Mononuclear cell (primary cell): ENCODE data around the gene RSL24D1. TPM values are rescaled to one million over a fixed set of nuclear protein-coding genes. Genes with fewer than 3 reads are reported as not detected.

Experiments
- H3K27me3 ChIP-seq: 2 replicates; pipeline ENCODE4 v1.6.0; 2011; ENCODE audit warnings: low read length, control low read depth; ENCODE audit not compliant: insufficient read depth
- H3K4me1 ChIP-seq: 2 replicates; pipeline ENCODE4 v1.5.1; 2011; ENCODE audit warnings: mild to moderate bottlenecking, low read length, control low read depth; ENCODE audit not compliant: insufficient read depth
- H3K4me3 ChIP-seq: 2 replicates; pipeline ENCODE4 v1.5.1; 2011; ENCODE audit warnings: mild to moderate bottlenecking, low read length, moderate library complexity
- H3K9me3 ChIP-seq: 2 replicates; pipeline ENCODE4 v1.5.1; 2011; ENCODE audit warnings: low read depth, mild to moderate bottlenecking, control low read depth, low read length
- total RNA-seq: library from RNA; depleted of rRNA; stranded (reverse); fragments of >200 nt; gene quantifications from one replicate; pipeline ENCODE4 v1.2.3, GENCODE V29; 2012

Gene RSL24D1
- total RNA-seq, 1 donor: 190 TPM

DNA sequence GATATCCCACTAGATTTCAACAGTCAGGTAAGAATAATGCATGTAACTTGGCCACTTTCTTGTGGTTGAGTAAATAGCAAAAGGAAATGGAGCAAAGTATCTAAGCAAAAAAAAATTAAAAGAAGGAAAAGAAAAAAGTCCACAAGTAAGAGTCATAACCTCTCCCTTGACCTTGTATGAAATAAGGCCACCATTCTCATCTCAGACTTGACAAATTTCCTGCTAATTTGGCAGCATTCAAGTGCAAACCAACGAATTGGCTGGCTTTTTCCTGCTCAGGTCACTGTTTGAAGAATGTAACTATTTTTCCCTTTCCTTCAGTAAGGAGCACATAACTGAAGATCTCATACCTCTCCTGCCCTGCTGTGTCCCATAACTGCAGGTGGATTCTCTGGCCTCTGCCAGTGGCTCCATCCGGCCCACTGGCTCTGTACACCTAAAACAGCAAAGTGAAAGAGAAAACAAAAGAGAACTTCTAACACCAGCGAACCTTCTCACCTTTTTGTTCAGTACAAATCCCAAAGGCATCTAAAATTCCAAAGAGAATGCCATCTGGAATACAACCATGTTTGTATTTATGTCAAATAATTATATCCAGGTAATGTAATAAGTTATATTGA is 33.4 kb upstream of the RSL24D1 start:
- Histone ChIP-seq H3K4me1 (peaks cover 3% of the 10 kb centered on the region), H3K4me3 (no peak overlapping the region), H3K9me3 (no peaks in the 10 kb centered on the region), H3K27me3 (no peaks in the 10 kb centered on the region)

DNA sequence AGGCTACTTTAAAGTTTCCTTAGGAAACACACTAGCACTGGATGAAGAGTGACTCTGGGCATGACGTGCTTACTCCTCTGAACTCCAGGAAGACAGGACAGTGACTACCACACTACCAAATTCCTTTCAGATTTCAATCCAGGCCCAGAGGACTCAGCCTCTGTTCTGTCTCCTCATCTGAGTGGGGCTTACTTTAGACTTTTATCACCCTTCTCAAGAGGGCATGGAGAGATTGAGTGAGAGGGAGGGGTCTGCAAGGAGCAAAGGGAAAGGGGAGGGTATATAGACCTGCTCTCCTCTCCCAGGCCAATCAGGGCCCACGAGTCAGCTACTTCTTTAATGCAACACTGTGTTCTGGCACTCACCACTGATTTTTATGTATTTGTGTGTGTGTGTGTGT is 29.4 kb upstream of the RSL24D1 start:
- no peaks in the 10 kb centered on the region for H3K9me3 ChIP-seq
- peaks cover 43% of the 10 kb centered on the region for H3K4me1 ChIP-seq
- no peak overlapping the region for H3K4me3 ChIP-seq
- H3K27me3 ChIP-seq: no peaks in the 10 kb centered on the region

DNA sequence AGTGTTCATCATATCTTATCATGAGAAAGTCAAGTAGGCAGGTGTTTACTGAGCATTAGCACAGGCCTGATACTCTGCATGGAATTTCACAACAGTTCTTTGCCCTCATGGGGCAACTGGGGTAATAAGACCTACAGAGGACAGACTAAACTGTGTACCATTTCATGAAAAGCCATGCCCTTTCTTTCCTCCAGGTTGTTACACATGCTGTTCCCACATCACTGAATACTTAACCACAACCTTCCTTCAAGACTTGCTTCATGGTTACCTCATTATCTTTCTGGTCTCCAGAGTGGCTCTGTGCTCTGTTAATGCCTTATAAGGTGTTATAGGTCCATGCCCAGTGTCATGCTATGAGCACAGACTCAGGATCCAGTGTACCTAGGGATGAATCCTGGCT is 28.2 kb upstream of the RSL24D1 start:
- Histone ChIP-seq H3K27me3 (no peaks in the 10 kb centered on the region), H3K9me3 (no peaks in the 10 kb centered on the region), H3K4me3 (no peak overlapping the region), H3K4me1 (peaks cover 56% of the 10 kb centered on the region)

DNA sequence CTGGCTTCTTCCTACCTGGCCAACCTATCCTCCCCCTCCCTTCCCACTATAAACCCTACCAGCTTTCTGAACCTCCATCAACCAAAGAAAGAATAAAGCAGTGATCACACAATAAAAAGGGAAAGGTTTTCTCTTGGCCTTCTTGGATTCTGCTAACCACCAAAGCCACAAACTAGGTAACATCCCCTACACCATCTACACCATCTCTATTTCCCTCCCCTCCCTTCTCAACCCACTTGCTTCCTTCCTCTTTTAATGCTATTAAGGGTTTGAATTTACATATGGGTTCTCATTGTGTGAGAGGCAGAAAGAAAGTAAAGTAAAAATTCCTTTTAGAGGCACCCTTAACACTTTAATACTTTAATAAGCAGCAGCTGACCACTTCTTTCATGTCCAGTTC is 25.8 kb upstream of the RSL24D1 start:
- H3K27me3 ChIP-seq: no peaks in the 10 kb centered on the region
- H3K9me3 ChIP-seq: no peaks in the 10 kb centered on the region
- no peak overlapping the region for H3K4me3 ChIP-seq
- peaks cover 79% of the 10 kb centered on the region for H3K4me1 ChIP-seq

DNA sequence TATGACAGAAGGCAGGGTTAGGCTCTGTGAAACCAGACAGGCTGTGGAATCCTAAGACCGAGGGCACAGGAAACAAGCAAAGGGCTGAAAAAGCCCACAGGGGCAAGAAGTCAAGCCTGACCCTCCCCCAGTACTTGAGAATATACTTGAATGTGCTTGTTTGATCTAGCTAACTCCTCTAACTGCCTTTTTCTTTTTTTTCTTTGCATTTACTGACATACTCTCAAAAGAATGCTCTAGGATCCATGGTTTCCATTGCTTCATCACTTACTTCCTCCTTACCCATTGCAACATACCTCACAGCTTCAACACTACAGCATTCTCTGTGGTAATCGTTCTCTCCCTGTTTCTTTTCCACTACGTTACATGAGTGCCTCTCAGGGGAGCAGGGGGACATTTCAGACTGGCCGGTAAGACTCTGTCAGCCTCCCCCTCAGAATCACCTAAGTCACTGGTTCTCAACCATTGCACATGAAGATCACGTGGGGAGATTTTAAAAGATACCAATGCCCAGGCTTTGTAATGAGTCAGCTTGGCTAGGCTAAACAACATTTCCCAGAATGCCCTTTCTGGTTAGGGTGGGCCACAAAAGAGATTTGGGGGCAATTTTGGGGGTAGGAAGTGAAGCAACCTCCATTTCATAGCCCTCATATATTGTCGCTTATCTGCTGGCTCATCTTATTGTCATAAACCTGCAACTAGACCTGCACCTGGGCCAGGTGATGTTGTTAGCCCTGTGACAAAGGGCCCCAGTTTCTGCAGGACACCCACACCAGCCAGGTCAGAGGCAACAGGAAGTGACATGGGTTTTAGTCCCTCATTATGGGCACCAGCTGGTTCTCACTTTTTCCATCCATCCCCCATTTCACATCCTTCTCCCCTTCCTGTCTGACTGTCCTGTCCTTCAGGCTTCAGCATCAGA is 24.6 kb upstream of the RSL24D1 start:
- H3K27me3 ChIP-seq: no peaks in the 10 kb centered on the region
- no peaks in the 10 kb centered on the region for H3K9me3 ChIP-seq
- H3K4me1 ChIP-seq: peaks cover 84% of the 10 kb centered on the region
- H3K4me3 ChIP-seq: no peak overlapping the region

DNA sequence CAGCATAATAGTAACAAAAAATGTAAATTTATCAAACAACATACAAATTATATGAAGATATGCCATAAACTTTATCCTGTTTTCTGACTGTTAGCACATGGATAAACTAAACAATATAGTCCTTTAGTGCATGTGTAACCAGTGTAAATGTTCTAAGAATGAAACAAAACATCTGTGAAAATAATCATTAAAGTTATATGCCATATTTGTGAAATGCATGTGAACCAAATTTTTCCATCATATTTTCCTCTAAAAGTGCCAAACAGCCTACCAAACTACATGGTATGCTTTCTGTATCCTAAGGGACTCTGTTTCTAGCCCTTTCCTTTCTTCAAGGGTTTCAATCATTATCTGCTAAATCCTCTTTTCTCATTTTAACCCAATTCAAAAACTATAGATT is 23.9 kb upstream of the RSL24D1 start:
- no peak overlapping the region for H3K4me3 ChIP-seq
- peaks cover 84% of the 10 kb centered on the region for H3K4me1 ChIP-seq
- no peaks in the 10 kb centered on the region for H3K27me3 ChIP-seq
- no peaks in the 10 kb centered on the region for H3K9me3 ChIP-seq

DNA sequence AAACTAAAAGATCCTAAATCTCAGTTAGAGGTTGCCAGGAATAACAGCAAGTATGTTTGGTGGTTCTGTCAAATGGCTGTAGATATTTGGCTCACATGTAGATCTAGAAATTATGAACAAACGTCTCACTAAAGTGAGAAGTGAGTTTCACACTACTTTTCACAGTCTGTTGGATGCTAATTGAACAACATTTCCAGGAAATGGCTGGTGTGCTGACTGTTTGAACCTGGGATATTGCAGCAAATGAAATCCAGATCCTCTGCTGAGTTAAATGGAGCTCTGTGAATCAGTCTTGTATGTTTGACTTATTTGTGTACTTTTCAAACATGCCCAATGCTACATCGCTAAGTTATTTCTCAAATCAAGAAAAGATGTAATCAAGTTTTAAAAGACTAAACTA is 21.3 kb upstream of the RSL24D1 start:
- Histone ChIP-seq H3K9me3 (no peaks in the 10 kb centered on the region), H3K27me3 (no peaks in the 10 kb centered on the region), H3K4me3 (no peak overlapping the region), H3K4me1 (peaks cover 60% of the 10 kb centered on the region)

DNA sequence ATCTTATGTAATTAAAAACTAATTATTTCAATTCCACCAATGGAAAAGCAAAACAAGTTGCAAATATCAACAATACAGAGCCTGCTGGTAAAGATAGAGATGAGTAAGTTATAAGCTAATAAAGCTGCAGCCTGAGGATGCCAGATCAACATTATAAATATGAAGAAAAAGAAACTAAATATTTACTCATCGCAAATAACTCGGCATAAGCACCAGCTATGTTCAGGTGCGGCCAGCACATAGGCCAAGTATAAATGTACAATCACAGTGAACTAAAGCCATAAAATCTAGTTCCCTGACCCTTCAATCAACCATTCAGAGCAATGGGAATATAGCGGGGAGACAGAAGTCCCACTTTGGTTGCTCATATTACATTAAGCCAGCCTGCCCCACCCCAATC is 7.7 kb upstream of the RSL24D1 start:
- no peaks in the 10 kb centered on the region for H3K9me3 ChIP-seq

DNA sequence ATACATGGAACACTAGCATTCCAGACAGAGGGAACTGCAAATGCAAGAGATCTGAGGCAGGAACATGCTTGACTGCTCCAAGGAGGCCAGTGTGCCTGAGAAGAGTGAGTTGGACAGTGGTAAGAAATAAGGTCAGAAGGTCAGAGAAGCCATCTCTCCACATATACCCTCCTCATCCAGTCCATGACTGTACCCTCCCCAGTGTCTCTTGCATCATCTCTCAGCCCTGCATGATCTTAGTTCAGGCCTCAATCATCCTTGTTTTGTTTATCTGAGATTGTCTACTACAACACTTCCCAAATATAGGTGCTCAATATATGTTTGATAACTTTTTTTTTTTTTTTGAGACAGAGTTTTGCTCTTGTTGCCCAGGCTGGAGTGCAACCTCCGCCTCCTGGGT is 5.5 kb upstream of the RSL24D1 start:
- H3K9me3 ChIP-seq: no peaks in the 10 kb centered on the region
- no peaks in the 10 kb centered on the region for H3K27me3 ChIP-seq
- no peak overlapping the region for H3K4me3 ChIP-seq
- peaks cover 10% of the 10 kb centered on the region for H3K4me1 ChIP-seq

More for the DNA sequence above, 7.7 kb upstream of the RSL24D1 start:
- H3K27me3 ChIP-seq: no peaks in the 10 kb centered on the region
- no peaks in the 10 kb centered on the region for H3K4me1 ChIP-seq
- H3K4me3 ChIP-seq: no peak overlapping the region

DNA sequence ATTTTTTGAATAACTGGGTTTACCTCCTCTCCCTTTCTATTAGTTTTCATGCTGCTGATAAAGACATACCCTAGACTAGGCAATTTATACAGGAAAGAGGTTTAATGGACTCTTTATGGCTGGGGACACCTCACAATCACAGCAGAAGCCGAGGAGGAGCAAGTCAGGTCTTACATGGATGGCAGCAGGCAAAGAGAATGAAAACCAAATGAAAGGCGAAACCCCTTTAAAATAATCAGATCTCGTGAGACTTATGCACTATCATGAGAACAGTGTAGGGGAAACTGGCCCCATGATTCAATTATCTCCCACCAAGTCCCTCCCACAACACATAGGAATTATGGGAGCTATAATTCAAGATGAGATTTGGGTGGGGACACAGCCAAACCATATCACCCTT is 2.0 kb upstream of the RSL24D1 start:
- H3K4me1 ChIP-seq: peaks cover 35% of the 10 kb centered on the region
- no peaks in the 10 kb centered on the region for H3K9me3 ChIP-seq
- no peaks in the 10 kb centered on the region for H3K27me3 ChIP-seq
- no peak overlapping the region for H3K4me3 ChIP-seq

DNA sequence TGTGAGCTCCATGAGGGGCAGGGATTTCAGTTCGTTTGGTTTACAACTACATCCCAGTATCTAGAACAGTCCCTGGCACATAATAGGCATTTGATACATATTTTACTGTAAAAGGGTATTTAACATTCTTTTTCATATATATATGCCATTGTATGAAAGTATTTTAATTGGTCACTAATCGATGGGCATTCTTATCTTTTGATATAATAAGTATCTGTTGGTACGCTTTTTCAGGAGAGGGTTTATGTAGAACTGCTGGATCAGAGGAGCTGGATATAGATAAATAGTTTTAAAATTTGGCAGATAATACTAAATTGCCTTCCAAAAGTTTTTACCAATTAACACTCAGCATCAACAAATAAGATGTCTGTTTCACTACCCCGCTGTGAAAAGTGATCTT is 978 bp upstream of the RSL24D1 start:
- Histone ChIP-seq H3K4me1 (peaks cover 35% of the 10 kb centered on the region), H3K9me3 (no peaks in the 10 kb centered on the region), H3K27me3 (no peaks in the 10 kb centered on the region), H3K4me3 (peak overlapping the region; percentile 95)

DNA sequence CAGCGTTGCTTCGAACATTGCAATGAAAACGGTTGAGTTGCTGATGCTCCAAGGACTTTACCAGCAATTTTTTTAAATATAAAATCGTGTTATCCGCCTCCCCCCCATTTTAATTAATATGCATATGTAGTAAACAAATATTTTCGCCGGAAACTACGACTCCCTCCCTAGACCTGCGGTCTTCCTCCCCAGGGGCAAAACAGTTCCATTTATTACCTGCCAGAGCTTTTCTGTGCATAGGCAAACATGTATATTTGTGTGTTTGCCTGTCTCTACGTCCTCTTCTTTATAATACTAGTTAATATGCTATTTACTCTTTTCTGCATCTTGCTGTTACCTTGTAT is 593 bp upstream of the RSL24D1 start:
- Histone ChIP-seq H3K9me3 (no peaks in the 10 kb centered on the region), H3K27me3 (no peaks in the 10 kb centered on the region), H3K4me3 (peak overlapping the region; percentile 95), H3K4me1 (peaks cover 35% of the 10 kb centered on the region)

DNA sequence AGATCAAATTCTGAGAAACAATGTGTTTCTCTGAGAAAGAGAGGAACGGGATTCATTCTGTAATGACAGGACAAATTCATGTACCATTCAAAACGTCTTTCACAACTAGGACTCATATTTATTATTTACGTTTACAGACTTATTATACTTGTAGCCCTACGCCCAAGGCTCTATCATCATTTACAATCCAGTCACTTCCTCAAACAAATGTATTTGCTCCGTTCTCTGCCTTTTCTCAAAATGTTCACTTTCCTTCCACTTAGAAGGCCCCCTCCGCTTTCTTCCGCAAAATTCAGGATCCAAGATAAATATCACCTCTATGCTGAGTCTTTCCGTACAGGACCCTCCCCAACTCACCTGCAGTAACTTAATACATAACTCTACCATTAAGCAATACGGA is 745 bp downstream of the RSL24D1 start:
- H3K27me3 ChIP-seq: no peaks in the 10 kb centered on the region

DNA sequence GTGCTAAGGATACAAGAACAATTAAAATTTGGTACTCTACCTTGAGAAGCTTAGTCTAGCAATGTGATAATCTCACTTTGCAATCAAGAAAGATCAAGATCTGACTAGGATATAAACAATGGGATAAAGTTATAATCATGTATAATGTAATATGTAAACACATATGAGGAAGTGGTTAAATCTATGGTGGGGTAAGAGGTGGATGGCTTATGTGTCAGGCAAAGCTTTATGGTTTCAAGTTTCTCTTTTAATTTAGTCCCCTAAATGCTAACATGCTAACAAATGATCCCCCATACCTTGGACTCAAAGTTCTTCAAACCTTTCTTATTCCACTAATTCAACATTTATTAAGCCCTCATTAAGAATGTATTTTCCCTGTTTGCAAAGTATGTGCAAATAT is 2.5 kb downstream of the RSL24D1 start:
- Histone ChIP-seq H3K9me3 (no peaks in the 10 kb centered on the region), H3K4me1 (peaks cover 35% of the 10 kb centered on the region), H3K4me3 (no peak overlapping the region), H3K27me3 (no peaks in the 10 kb centered on the region)

More for the DNA sequence above, 745 bp downstream of the RSL24D1 start:
- Histone ChIP-seq H3K4me1 (peaks cover 35% of the 10 kb centered on the region), H3K4me3 (peak overlapping the region; percentile 95), H3K9me3 (no peaks in the 10 kb centered on the region)

DNA sequence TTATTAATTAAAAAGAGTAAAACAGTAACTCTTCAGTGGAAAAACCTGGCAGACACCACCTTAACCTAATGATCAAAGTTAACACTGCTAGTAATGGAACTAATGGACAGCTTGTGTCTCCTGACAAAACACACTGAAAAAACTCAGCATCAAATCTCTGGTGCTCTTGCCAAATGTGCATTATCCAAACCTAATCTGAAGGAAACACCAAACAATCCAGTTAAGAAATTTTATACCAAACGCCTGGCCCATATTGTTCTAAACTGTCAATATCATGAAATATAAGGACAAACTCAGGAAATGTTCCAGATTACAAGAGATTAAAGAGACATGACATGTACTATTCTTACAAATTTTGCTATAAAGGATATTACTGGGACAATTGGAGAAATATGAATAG is 10.4 kb downstream of the RSL24D1 start:
- Histone ChIP-seq H3K4me1 (no peaks in the 10 kb centered on the region), H3K9me3 (no peaks in the 10 kb centered on the region), H3K27me3 (no peaks in the 10 kb centered on the region), H3K4me3 (no peak overlapping the region)

DNA sequence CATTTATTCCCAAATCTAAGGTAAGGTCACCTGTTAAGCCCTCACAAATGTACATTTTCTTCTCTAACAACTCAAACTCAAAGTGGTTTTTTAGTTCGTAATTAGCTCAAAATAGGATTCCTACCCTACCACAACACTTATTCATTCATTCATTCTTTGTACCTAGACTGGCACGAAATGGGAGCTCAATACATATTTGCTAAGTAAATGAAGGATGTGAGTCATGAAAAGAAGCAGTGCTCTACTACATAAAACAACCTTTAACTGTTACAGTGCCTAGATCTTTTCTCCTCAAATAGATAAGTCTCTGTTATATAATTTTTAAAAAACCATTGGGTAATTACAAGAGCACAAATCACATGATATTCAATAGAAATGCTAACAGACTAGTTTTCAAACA is 13.1 kb downstream of the RSL24D1 start:
- no peaks in the 10 kb centered on the region for H3K9me3 ChIP-seq
- H3K4me3 ChIP-seq: no peak overlapping the region
- no peaks in the 10 kb centered on the region for H3K4me1 ChIP-seq
- no peaks in the 10 kb centered on the region for H3K27me3 ChIP-seq
